ENCODE results near the gene PCK1. TPM values are rescaled to one million over a fixed set of nuclear protein-coding genes. Genes with fewer than 3 reads are reported as not detected.

Gene PCK1
- total RNA-seq, 1 experiment from 2014 or later: not detected

DNA sequence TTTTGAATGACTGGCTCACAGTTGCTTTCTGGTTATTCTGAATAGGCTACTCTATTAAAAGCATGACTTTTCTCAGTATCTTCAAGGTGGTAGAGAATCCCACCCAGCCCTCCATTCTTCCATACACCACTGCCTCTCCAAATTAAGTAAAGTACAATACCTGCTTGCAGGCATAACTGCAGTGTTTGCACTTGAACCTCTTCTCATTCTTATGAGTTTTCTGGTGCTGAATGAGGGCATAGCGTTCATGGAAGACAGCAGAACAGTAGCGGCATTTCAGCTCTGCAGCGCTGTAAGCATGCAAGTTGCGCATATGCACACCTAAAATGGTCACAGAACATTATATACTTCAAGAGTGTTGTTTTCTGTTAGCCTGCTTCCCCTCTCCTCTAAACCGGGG, 48.5 kb upstream of the PCK1 start:
- no CpG with 5 or more reads among the region's 5 CpGs for WGBS (ENCODE audit: extremely low coverage, insufficient read length, low lambda C conversion rate)
- no peak overlapping the region for H3K4me3 Mint-ChIP-seq
- no peaks in the 10 kb centered on the region for H3K79me1 ChIP-seq (ENCODE audit: insufficient read depth, low read depth, low read length, poor library complexity, severe bottlenecking)

More for the DNA sequence above, 48.5 kb upstream of the PCK1 start:
- Mint-ChIP-seq H3K27ac (no peak overlapping the region), H3K27me3 (ENCODE audit: low read depth) (peaks cover 2% of the 10 kb centered on the region; the same call in 1 of the 2 replicates), H3K36me3 (ENCODE audit: insufficient read depth in 1 of 3, low read depth in 3 of 3) (no peaks in the 10 kb centered on the region), H3K9me3 (no peaks in the 10 kb centered on the region), H3K4me1 (peaks cover 37 to 40% of the 10 kb centered on the region in 2 experiments)
- H3K9ac ChIP-seq (ENCODE audit: extremely low read depth, insufficient read length, low read length): no peak overlapping the region
- no peaks in the 10 kb centered on the region for H3K9me3 ChIP-seq (ENCODE audit: control insufficient read depth, low read depth, low read length)
- no peaks in the 10 kb centered on the region for H4K20me1 ChIP-seq (ENCODE audit: control insufficient read depth, insufficient read depth, insufficient read length)
- peaks cover 6% of the 10 kb centered on the region; the same call in 1 of the 2 replicates for H3K4me1 ChIP-seq (ENCODE audit: insufficient read depth, low read length)
- H4K8ac ChIP-seq (replicated peaks; ENCODE audit: insufficient read length, low read depth, low read length): no peak overlapping the region
- no peak overlapping the region for H2BK15ac ChIP-seq (ENCODE audit: low read depth, low read length)
- H3K14ac ChIP-seq (ENCODE audit: insufficient read depth, low read length): no peak overlapping the region
- no peaks in the 10 kb centered on the region for H3K23me2 ChIP-seq (ENCODE audit: insufficient read length, low read depth, low read length, poor library complexity, severe bottlenecking)
- H3K4ac ChIP-seq (ENCODE audit: low read depth, low read length): no peak overlapping the region
- H2BK12ac ChIP-seq (ENCODE audit: insufficient read length, low read depth, low read length): no peak overlapping the region
- H3K27ac ChIP-seq (ENCODE audit: insufficient read length, low read depth, low read length): no peak overlapping the region
- H2BK120ac ChIP-seq (ENCODE audit: low read depth, low read length, poor library complexity, severe bottlenecking): no peak overlapping the region
- no peak overlapping the region for H4K91ac ChIP-seq (ENCODE audit: insufficient read length, low read depth, low read length)
- no peak overlapping the region for H2BK5ac ChIP-seq (ENCODE audit: insufficient read length, low read length)
- H3K56ac ChIP-seq (ENCODE audit: insufficient read length, low read depth, low read length): no peak overlapping the region
- no peak for DNase-seq
- no peaks in the 10 kb centered on the region for H3K79me2 ChIP-seq (ENCODE audit: insufficient read depth, low read length)
- no peaks in the 10 kb centered on the region for H3K27me3 ChIP-seq (ENCODE audit: insufficient read depth, low read length)
- H3T11ph ChIP-seq (ENCODE audit: low read length): no peak overlapping the region
- H3K4me2 ChIP-seq (ENCODE audit: insufficient read depth, insufficient read length, low read length): no peak overlapping the region
- H3K23ac ChIP-seq (ENCODE audit: insufficient read length, low read depth, low read length): no peak overlapping the region
- H3K18ac ChIP-seq (ENCODE audit: insufficient read length, low read depth, low read length): no peak overlapping the region
- no peak overlapping the region for H2BK20ac ChIP-seq (ENCODE audit: low read depth, low read length, poor library complexity, severe bottlenecking)
- H4K5ac ChIP-seq (ENCODE audit: insufficient read length, low read depth, low read length): no peak overlapping the region
- no peak overlapping the region for H2AFZ ChIP-seq (ENCODE audit: low read length)
- H2AK5ac ChIP-seq (ENCODE audit: insufficient read length, low read length): no peak overlapping the region
- TF ChIP-seq, protein P1, sequence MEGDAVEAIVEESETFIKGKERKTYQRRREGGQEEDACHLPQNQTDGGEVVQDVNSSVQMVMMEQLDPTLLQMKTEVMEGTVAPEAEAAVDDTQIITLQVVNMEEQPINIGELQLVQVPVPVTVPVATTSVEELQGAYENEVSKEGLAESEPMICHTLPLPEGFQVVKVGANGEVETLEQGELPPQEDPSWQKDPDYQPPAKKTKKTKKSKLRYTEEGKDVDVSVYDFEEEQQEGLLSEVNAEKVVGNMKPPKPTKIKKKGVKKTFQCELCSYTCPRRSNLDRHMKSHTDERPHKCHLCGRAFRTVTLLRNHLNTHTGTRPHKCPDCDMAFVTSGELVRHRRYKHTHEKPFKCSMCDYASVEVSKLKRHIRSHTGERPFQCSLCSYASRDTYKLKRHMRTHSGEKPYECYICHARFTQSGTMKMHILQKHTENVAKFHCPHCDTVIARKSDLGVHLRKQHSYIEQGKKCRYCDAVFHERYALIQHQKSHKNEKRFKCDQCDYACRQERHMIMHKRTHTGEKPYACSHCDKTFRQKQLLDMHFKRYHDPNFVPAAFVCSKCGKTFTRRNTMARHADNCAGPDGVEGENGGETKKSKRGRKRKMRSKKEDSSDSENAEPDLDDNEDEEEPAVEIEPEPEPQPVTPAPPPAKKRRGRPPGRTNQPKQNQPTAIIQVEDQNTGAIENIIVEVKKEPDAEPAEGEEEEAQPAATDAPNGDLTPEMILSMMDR (conservative IDR thresholded peaks at IDR 0.05): no peak

All from H9 (cell line).